Upper lobe of left lung (tissue), 4 donors: ENCODE data around the gene KCNJ9.

Source experiments
- POLR2A ChIP-seq, 4 donors: fragments of 450-650 bp; IDR thresholded peaks; one replicate each; pipeline ENCODE4 v1.5.1; 2016 to 2017; ENCODE audit warnings: antibody characterized with exemption in 4 of 4, mild to moderate bottlenecking in 2 of 4
- POLR2AphosphoS5 ChIP-seq, 2 donors: sonication (generic); formaldehyde crosslinking; IDR thresholded peaks; one replicate each; pipeline ENCODE4 v1.5.1; 2017; ENCODE audit warnings: antibody characterized with exemption in 2 of 2
- TF ChIP-seq, protein P1 (sequence below), 6 experiments: fragments of 450-650 bp in 4 of 6; fragments of 200-600 bp in 2 of 6; sonication (generic) in 2 of 6; IDR thresholded peaks; one replicate each; pipeline ENCODE4 v1.5.1; 2016 to 2019; ENCODE audit warnings: antibody characterized with exemption in 6 of 6

GRCh38 chr1:160125746-160126145 lies 44.4 kb downstream of the KCNJ9 start:
- TF ChIP-seq, protein P1, sequence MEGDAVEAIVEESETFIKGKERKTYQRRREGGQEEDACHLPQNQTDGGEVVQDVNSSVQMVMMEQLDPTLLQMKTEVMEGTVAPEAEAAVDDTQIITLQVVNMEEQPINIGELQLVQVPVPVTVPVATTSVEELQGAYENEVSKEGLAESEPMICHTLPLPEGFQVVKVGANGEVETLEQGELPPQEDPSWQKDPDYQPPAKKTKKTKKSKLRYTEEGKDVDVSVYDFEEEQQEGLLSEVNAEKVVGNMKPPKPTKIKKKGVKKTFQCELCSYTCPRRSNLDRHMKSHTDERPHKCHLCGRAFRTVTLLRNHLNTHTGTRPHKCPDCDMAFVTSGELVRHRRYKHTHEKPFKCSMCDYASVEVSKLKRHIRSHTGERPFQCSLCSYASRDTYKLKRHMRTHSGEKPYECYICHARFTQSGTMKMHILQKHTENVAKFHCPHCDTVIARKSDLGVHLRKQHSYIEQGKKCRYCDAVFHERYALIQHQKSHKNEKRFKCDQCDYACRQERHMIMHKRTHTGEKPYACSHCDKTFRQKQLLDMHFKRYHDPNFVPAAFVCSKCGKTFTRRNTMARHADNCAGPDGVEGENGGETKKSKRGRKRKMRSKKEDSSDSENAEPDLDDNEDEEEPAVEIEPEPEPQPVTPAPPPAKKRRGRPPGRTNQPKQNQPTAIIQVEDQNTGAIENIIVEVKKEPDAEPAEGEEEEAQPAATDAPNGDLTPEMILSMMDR (IDR thresholded peaks at IDR 0.05): no peak
- TF ChIP-seq POLR2AphosphoS5 (IDR thresholded peaks at IDR 0.05): no peak
- TF ChIP-seq POLR2A (IDR thresholded peaks at IDR 0.05): no peak
